Neural progenitor cell (in vitro differentiated cells): ENCODE measurements around the gene PDCD11.

ENCODE experiments used
- EZH2 ChIP-seq: fragments of 200-600 bp; sonication (generic); IDR thresholded peaks from 2 replicates; pipeline ENCODE4 v1.6.1; 2017; ENCODE audit warnings: antibody characterized with exemption, mild to moderate bottlenecking, moderate library complexity
- TF ChIP-seq, protein P1 (sequence below): fragments of 200-600 bp; sonication (generic); IDR thresholded peaks from 2 replicates; pipeline ENCODE4 v1.5.1; 2017; ENCODE audit warnings: antibody characterized with exemption, mild to moderate bottlenecking

DNA sequence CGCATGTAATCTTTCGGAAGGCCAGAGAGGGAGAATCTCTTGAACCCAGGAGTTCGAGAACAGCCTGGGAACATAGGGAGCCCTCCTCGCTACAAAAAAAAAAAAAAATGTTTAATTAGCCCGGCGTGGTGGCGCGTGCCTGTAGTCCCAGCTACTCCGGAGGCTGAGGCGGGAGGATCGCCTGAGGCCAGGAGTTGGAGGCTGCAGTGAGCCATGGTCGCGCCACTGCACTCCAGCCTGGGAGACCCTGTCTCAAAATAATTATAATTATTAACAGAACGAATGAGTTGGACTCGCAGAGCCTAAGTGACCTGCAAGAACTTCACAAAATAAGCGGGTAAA lies 46.3 kb upstream of the PDCD11 start:
- TF ChIP-seq, protein P1, sequence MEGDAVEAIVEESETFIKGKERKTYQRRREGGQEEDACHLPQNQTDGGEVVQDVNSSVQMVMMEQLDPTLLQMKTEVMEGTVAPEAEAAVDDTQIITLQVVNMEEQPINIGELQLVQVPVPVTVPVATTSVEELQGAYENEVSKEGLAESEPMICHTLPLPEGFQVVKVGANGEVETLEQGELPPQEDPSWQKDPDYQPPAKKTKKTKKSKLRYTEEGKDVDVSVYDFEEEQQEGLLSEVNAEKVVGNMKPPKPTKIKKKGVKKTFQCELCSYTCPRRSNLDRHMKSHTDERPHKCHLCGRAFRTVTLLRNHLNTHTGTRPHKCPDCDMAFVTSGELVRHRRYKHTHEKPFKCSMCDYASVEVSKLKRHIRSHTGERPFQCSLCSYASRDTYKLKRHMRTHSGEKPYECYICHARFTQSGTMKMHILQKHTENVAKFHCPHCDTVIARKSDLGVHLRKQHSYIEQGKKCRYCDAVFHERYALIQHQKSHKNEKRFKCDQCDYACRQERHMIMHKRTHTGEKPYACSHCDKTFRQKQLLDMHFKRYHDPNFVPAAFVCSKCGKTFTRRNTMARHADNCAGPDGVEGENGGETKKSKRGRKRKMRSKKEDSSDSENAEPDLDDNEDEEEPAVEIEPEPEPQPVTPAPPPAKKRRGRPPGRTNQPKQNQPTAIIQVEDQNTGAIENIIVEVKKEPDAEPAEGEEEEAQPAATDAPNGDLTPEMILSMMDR = no peak
- TF ChIP-seq EZH2 = no peak
